Loucy (cell line): ENCODE data around the gene CBFB.

Source experiments
- EZH2phosphoT487 ChIP-seq: fragments of 200-600 bp; IDR thresholded peaks from 2 replicates; pipeline ENCODE4 v1.6.1; 2018; ENCODE audit warnings: antibody characterized with exemption, mild to moderate bottlenecking, moderate library complexity, borderline replicate concordance
- TF ChIP-seq, protein P1 (sequence below): fragments of 200-600 bp; sonication (generic); conservative IDR thresholded peaks from 2 replicates; pipeline ENCODE4 v1.5.1; 2014; ENCODE audit warnings: mild to moderate bottlenecking, antibody characterized with exemption, low read length

DNA sequence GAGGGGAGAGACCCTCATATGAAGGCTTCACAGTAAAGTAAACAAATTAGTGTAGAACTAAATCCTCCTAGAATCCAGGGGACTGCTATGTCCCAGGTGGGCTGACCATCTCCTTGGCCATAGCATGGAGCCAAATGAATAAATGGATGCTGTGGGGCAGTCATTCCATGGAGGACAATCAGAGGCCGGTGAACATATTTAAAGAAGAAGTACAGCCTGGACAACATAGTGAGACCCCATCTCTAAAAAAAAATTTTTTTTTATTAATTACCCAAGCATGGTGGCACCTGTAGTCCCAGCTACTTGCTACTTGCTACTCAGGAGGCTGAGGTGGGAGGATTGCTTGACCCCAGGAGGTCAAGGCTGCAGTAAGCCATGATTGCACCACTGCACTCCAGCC is 5.3 kb upstream of the CBFB start:
- no peak for TF ChIP-seq EZH2phosphoT487
- TF ChIP-seq, protein P1, sequence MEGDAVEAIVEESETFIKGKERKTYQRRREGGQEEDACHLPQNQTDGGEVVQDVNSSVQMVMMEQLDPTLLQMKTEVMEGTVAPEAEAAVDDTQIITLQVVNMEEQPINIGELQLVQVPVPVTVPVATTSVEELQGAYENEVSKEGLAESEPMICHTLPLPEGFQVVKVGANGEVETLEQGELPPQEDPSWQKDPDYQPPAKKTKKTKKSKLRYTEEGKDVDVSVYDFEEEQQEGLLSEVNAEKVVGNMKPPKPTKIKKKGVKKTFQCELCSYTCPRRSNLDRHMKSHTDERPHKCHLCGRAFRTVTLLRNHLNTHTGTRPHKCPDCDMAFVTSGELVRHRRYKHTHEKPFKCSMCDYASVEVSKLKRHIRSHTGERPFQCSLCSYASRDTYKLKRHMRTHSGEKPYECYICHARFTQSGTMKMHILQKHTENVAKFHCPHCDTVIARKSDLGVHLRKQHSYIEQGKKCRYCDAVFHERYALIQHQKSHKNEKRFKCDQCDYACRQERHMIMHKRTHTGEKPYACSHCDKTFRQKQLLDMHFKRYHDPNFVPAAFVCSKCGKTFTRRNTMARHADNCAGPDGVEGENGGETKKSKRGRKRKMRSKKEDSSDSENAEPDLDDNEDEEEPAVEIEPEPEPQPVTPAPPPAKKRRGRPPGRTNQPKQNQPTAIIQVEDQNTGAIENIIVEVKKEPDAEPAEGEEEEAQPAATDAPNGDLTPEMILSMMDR = no peak
